ENCODE measurements around the gene MYO1A.

MYO1A gene

DNA sequence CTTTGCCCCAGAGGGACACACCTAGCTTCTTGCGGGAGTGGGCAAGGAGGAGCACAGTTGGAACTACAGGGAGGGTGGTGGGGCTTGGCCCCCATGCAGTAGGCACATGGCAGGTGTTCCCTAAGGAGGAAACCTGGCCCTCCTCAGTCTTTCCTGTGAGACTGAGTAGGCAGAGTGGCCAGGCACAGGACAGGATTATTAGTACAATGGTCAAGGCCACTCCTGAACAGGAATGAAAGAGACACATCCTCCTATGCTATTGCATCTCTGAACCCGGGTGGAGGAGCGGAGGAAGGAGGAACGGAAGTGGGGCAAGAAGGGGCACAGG lies 846 bp downstream of the MYO1A start:
- TF ChIP-seq, protein P1, sequence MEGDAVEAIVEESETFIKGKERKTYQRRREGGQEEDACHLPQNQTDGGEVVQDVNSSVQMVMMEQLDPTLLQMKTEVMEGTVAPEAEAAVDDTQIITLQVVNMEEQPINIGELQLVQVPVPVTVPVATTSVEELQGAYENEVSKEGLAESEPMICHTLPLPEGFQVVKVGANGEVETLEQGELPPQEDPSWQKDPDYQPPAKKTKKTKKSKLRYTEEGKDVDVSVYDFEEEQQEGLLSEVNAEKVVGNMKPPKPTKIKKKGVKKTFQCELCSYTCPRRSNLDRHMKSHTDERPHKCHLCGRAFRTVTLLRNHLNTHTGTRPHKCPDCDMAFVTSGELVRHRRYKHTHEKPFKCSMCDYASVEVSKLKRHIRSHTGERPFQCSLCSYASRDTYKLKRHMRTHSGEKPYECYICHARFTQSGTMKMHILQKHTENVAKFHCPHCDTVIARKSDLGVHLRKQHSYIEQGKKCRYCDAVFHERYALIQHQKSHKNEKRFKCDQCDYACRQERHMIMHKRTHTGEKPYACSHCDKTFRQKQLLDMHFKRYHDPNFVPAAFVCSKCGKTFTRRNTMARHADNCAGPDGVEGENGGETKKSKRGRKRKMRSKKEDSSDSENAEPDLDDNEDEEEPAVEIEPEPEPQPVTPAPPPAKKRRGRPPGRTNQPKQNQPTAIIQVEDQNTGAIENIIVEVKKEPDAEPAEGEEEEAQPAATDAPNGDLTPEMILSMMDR (IDR thresholded peaks at IDR 0.05): no peak
- no peak for TF ChIP-seq ZFX (IDR thresholded peaks at IDR 0.05; ENCODE audit: borderline replicate concordance)
- H3K27ac ChIP-seq: peak overlapping the region; percentile 72

DNA sequence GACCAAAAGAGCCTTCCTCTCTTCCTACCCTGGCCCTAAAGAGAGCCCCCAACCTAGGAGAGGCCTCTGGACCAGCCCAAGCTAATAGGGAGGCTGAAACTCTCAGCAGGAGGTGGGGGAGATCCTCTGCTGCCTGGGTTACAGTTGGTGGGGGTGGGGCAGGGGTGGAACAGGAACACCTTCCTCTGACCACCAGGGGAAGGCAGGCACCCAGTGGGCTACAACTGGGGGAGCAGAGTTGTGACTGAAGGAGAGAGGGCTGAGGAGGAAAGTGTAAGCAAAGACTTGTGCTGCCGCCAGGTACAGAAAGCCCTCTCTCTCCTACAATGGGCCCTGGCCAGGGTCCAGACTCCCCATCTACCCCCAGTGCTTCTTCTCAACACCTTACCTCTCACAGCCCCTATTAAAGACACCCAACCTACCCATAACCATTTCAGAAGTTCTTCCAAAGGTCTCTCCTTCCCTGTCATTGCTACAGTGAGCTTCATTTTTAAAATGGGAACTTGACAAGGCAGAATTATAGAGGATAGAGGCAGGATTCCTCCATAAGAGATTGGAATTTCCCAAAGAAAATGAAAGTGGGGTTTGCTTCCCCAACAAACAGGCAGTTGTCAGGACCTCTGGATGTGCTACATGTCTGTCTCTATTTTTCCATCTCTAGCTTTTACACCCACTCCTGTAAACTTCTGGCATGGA lies 1.4 kb downstream of the MYO1A start:
- no peak for TF ChIP-seq ZFX (IDR thresholded peaks at IDR 0.05; ENCODE audit: borderline replicate concordance)
- peak overlapping the region; percentile 72 for H3K27ac ChIP-seq

DNA sequence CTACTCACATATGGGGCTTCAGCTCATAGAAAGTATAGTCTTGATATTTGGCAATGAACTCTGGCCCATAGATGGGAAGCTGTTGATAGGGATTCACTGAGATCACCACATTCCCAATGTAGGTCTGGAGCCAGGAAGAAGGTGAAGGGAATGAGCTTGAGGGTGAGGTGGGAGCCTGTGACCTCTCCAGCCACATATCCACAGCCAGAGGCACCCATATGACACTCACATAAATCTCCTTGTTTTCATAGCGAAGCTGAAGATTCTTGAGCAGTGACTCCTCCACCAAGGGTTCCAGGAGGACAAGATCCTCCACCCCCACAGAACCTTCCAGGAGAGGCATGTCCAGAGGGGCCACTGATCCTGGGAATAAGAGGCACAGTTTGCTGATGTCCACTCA lies 1.9 kb downstream of the MYO1A start:
- no peak for TF ChIP-seq ZFX (IDR thresholded peaks at IDR 0.05; ENCODE audit: borderline replicate concordance)
- TF ChIP-seq, protein P1 (IDR thresholded peaks at IDR 0.05): no peak

DNA sequence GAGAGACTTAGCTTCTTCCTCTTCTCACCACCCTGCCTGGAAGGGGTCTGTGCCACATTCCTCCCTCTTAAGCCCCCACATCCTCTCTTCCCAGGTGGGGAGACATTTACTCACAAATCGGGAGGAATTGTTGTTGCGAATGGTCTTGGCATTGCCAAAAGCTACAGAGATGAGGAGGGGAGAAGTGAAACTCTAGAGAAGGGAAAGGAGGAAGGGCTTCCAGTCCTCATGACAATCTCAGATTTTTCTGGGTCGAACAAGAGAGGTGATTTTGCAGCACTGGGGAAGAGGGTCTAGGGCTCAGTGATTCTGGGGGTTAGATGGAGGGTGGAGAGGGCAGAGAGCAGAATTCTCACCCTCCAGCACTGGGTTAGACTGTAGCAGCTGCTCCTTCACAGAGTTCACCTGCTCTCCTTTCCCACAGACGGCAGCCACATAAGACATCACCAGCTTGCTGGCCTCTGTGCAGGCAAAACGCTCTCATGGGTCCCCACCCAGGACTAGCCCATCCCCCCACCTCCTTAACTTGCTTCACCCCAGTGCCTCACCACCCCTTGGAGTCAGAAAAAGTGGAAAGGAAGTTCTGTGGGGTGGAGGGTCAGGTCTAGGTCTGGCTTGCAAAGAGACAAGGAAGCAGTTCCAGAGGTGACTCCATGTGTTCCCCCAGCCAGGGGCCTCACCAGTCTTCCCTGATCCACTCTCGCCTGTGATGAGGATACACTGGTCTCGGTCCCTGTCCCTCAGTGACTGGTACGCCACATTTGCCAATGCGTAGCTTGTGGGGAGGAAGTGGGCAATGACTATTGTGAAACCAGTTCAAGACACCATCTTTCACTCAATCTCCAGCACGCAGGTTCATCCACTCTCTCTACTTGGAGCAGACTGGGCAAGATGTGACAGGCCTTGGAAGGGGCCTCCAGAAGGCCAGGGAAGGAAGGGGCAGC lies 2.7 kb downstream of the MYO1A start:
- TF ChIP-seq, protein P1 (IDR thresholded peaks at IDR 0.05): no peak
- TF ChIP-seq ZFX (IDR thresholded peaks at IDR 0.05; ENCODE audit: borderline replicate concordance): no peak
- no peak overlapping the region for H3K27ac ChIP-seq

More for the DNA sequence above, 1.9 kb downstream of the MYO1A start:
- H3K27ac ChIP-seq: peak overlapping the region; percentile 72; the same call in 1 of the 2 replicates

DNA sequence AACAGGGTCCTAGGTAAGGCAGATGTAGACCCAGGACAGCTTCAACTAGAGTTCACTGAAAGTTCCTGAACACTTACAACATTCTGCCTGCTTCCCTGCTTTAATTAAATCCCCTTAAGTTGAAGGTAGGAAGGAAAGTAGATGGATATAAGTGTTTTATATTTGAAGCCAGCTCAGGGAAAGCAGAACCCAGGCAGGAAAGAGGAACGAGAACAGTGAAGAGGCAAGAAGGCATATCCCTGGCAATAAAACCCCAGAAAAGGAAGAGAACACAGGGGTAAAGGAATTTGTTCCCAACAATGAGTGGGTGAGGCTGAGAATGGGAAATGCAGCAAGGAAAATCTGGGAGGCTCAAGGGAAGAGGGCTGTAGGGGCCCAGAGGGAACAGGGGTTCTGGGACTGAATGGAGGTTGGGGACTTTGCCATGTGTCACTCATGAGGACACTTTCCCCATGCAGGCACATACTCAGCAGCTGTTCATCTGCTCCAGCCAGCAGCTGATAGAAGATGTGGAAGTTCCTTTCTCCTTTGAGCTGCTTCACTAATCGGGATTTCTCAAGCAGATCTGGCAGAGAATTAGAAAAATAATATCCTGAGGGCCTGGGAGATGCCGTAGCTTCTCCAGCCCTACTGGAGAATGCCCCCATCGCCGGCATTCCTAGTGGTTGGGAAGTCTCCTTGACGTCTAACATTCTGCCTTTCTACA lies 3.7 kb downstream of the MYO1A start:
- no peak overlapping the region for H3K27ac ChIP-seq
- no peak for TF ChIP-seq ZFX (IDR thresholded peaks at IDR 0.05; ENCODE audit: borderline replicate concordance)
- TF ChIP-seq, protein P1 (IDR thresholded peaks at IDR 0.05): no peak

DNA sequence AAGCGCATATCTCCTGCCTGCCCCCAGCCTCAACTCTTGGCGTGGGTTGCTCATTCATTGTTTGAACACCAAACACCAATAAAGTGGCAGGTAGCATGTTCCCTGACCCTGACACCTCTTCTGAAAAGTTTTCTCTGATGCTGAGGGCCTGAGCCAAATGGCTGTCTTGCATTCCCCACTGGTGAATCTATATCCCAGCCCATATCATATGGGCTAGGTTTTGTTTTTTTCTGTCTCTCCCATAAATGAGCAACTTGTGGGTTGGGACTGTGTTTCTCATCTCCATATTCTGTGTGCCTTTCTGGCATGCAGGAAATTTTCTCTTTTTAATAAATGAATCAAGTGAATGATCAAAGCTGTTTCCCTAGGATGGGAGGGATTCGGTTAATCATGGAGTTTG lies 5.0 kb downstream of the MYO1A start:
- H3K27ac ChIP-seq: no peak overlapping the region
- no peak for TF ChIP-seq ZFX (IDR thresholded peaks at IDR 0.05; ENCODE audit: borderline replicate concordance)
- TF ChIP-seq, protein P1 (IDR thresholded peaks at IDR 0.05): no peak

DNA sequence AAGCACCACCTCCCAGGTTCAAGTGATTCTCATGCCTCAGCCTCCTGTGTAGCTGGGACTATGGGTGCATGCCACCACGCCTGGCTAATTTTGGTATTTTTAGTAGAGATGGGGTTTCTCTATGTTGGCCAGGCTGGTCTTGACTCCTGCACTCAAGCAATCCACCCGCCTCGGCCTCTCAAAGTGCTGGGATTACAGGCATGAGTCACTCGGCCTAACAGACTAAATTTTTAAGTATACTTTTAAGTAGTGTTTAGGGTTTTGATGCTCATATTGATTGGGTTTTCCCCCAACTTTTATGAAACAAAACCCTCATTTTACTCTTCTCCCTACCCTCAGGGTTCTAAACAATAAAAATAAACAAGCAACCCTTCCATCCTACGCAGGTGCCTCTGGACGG lies 5.5 kb downstream of the MYO1A start:
- TF ChIP-seq ZFX (IDR thresholded peaks at IDR 0.05; ENCODE audit: borderline replicate concordance): no peak
- TF ChIP-seq, protein P1 (IDR thresholded peaks at IDR 0.05): no peak
- no peak overlapping the region for H3K27ac ChIP-seq

All from 22Rv1 (cell line).